HEK293 (cell line): ENCODE measurements around the gene FER1L5.

Source experiments
- CTCF ChIA-PET: fragments of 350-600 bp; formaldehyde crosslinking; extraction: SDS; loops from one replicate; lab custom pipeline; 2021; ENCODE audit warnings: antibody characterized with exemption; lab: Yijun Ruan, JAX
- POLR2A ChIA-PET: fragments of 300-600 bp; formaldehyde crosslinking; extraction: SDS; loops from one replicate; lab custom pipeline; 2020; ENCODE audit warnings: antibody characterized with exemption, inconsistent platforms; lab: Yijun Ruan, JAX
- H3K27ac ChIP-seq: fragments of 200-500 bp; sonication (Bioruptor generic); 2 replicates; pipeline ENCODE4 v1.5.1; 2014; ENCODE audit warnings: low read depth, low read length, control low read depth, inconsistent platforms; ENCODE audit errors: extremely low read depth
- H3K36me3 ChIP-seq, 2 experiments: fragments of 200-500 bp in 1 of 2; sonication (Bioruptor generic) in 1 of 2; 1 replicate in 1 of 2; 2 replicates in 1 of 2; pipeline ENCODE4 v1.5.1; 2014 to 2017; ENCODE audit warnings: inconsistent platforms in 2 of 2, low read length in 2 of 2; ENCODE audit not compliant: control insufficient read depth in 2 of 2, insufficient read depth in 1 of 2
- H3K4me1 ChIP-seq: fragments of 200-500 bp; sonication (Bioruptor generic); 2 replicates; pipeline ENCODE4 v1.5.1; 2014; ENCODE audit warnings: mild to moderate bottlenecking, low read length, inconsistent platforms; ENCODE audit not compliant: control insufficient read depth, insufficient read depth
- H3K4me3 ChIP-seq: 2 replicates; pipeline ENCODE4 v1.5.1; 2011; ENCODE audit warnings: low read depth, mild to moderate bottlenecking, control low read depth, low read length, moderate library complexity
- H3K9me3 ChIP-seq: fragments of 200-500 bp; sonication (Bioruptor generic); 2 replicates; pipeline ENCODE4 v1.5.1; 2014; ENCODE audit warnings: low read depth, low read length, inconsistent platforms; ENCODE audit not compliant: control insufficient read depth, insufficient read depth
- FEZF1 ChIP-seq: fragments of 450-650 bp; formaldehyde crosslinking; IDR thresholded peaks from 2 replicates; pipeline ENCODE4 v1.5.1; 2016; ENCODE audit warnings: missing biosample characterization, missing genetic modification characterization
- GLIS1 ChIP-seq: fragments of 450-650 bp; formaldehyde crosslinking; IDR thresholded peaks from 2 replicates; pipeline ENCODE4 v1.5.1; 2016; ENCODE audit warnings: missing biosample characterization, missing genetic modification characterization
- GLIS2 ChIP-seq: fragments of 450-650 bp; formaldehyde crosslinking; IDR thresholded peaks from 2 replicates; pipeline ENCODE4 v1.5.1; 2016; ENCODE audit warnings: missing biosample characterization, missing genetic modification characterization
- KLF10 ChIP-seq: fragments of 450-650 bp; IDR thresholded peaks from 2 replicates; pipeline ENCODE4 v1.5.1; 2018; ENCODE audit warnings: missing biosample characterization, mild to moderate bottlenecking, missing genetic modification characterization
- MEIS1 ChIP-seq: sonication (generic); formaldehyde crosslinking; IDR thresholded peaks from 2 replicates; pipeline ENCODE4 v1.8.1; 2022; ENCODE audit warnings: missing genetic modification reagents, mild to moderate bottlenecking, borderline replicate concordance
- ZNF266 ChIP-seq: fragments of 450-650 bp; formaldehyde crosslinking; IDR thresholded peaks from 2 replicates; pipeline ENCODE4 v1.5.1; 2016; ENCODE audit warnings: missing biosample characterization, missing genetic modification characterization, low read depth
- ZNF350 ChIP-seq: fragments of 450-650 bp; formaldehyde crosslinking; IDR thresholded peaks from 2 replicates; pipeline ENCODE4 v1.5.0; 2017; ENCODE audit warnings: missing biosample characterization, mild to moderate bottlenecking, missing genetic modification characterization
- ZNF580 ChIP-seq: fragments of 450-650 bp; formaldehyde crosslinking; IDR thresholded peaks from 2 replicates; pipeline ENCODE4 v1.5.1; 2016; ENCODE audit warnings: missing biosample characterization, missing genetic modification characterization
- ZNF660 ChIP-seq: fragments of 450-650 bp; IDR thresholded peaks from 2 replicates; pipeline ENCODE4 v1.5.1; 2018; ENCODE audit warnings: missing biosample characterization, mild to moderate bottlenecking, missing genetic modification characterization
- ZNF792 ChIP-seq: fragments of 450-650 bp; formaldehyde crosslinking; IDR thresholded peaks from 2 replicates; pipeline ENCODE4 v1.5.1; 2016; ENCODE audit warnings: missing biosample characterization, missing genetic modification characterization
- ZSCAN30 ChIP-seq: fragments of 450-650 bp; IDR thresholded peaks from 2 replicates; pipeline ENCODE4 v1.5.1; 2018; ENCODE audit warnings: missing biosample characterization, mild to moderate bottlenecking, missing genetic modification characterization, moderate library complexity
- TF ChIP-seq, protein P1 (sequence below): fragments of 450-650 bp; formaldehyde crosslinking; IDR thresholded peaks from 2 replicates; pipeline ENCODE4 v1.5.1; 2016; ENCODE audit warnings: missing biosample characterization, missing genetic modification characterization
- TF ChIP-seq, protein P2 (sequence below): fragments of 450-650 bp; formaldehyde crosslinking; IDR thresholded peaks from 2 replicates; pipeline ENCODE4 v1.5.1; 2017; ENCODE audit warnings: missing biosample characterization, missing genetic modification characterization

The FER1L5 gene

GRCh38 chr2:96691022-96691612 lies 48.6 kb downstream of the FER1L5 start:
- ChIA-PET POLR2A (no interaction called here), CTCF (no interaction called here)
- H3K36me3 ChIP-seq = no peaks in the 10 kb centered on the region
- no peak for TF ChIP-seq ZNF792
- no peak for TF ChIP-seq KLF10 (tag by site-specific recombination)
- TF ChIP-seq ZNF266 (tag by site-specific recombination) = no peak
- H3K4me1 ChIP-seq = peaks cover 2% of the 10 kb centered on the region
- H3K27ac ChIP-seq = no peak overlapping the region
- no peaks in the 10 kb centered on the region for H3K9me3 ChIP-seq
- no peak overlapping the region for H3K4me3 ChIP-seq

DNA sequence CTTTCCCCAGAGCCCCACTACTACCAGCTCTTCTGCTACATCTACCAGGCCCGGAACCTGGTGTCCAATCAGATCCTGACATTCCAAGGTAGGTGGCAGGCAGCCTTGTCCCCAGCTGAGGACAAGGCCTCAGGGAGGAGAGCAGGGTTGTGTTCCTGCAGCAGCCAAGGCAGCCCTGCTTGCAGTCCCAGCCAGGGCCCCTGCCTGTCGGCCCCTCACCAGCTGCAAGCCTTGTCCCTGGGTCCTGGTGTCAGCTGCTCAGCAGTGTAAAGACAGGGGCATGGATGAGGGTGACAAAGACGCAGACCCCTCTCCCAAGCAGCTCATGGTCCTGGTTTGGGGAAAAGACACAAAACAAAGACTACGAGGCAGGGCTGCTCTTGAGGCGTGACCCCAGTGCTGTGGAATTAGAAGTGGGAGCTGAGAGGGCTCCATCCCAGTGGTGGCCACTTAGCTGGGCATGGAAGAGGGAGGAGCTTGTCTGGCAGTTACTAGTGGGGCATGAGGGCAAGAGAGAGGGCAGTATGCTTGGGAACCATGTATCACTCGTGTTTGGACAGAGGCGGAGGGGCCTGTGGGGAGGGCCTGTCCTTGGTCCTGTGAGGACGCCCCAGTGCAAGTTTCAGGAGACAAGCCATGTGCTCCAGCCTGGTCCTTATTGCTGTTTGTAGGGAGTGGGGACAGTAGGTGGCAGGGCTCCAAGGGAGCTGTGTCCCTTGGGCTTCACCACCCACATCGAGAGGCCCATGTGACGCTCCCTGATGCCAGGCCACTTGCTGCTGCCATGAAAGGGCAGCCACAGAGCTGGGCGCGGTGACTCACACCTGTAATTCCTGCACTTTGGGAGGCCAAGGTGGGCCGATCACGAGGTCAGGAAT lies 49.8 kb downstream of the FER1L5 start:
- Histone ChIP-seq H3K9me3 (no peaks in the 10 kb centered on the region), H3K4me3 (no peak overlapping the region), H3K27ac (no peak overlapping the region), H3K4me1 (no peaks in the 10 kb centered on the region), H3K36me3 (no peaks in the 10 kb centered on the region)
- ChIA-PET CTCF (interaction anchor here (0.6 kb wide), 1 partner anchor 21 kb away, joined by 4 read pairs; no protein-coding TSS in a partner anchor), POLR2A (no interaction called here)
- no peak for TF ChIP-seq ZNF660 (tag by site-specific recombination)
- TF ChIP-seq, protein P1, sequence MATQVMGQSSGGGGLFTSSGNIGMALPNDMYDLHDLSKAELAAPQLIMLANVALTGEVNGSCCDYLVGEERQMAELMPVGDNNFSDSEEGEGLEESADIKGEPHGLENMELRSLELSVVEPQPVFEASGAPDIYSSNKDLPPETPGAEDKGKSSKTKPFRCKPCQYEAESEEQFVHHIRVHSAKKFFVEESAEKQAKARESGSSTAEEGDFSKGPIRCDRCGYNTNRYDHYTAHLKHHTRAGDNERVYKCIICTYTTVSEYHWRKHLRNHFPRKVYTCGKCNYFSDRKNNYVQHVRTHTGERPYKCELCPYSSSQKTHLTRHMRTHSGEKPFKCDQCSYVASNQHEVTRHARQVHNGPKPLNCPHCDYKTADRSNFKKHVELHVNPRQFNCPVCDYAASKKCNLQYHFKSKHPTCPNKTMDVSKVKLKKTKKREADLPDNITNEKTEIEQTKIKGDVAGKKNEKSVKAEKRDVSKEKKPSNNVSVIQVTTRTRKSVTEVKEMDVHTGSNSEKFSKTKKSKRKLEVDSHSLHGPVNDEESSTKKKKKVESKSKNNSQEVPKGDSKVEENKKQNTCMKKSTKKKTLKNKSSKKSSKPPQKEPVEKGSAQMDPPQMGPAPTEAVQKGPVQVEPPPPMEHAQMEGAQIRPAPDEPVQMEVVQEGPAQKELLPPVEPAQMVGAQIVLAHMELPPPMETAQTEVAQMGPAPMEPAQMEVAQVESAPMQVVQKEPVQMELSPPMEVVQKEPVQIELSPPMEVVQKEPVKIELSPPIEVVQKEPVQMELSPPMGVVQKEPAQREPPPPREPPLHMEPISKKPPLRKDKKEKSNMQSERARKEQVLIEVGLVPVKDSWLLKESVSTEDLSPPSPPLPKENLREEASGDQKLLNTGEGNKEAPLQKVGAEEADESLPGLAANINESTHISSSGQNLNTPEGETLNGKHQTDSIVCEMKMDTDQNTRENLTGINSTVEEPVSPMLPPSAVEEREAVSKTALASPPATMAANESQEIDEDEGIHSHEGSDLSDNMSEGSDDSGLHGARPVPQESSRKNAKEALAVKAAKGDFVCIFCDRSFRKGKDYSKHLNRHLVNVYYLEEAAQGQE (tag by site-specific recombination) = peak; percentile 28; the same call in 1 of the 2 replicates
- TF ChIP-seq, all 188 proteins: peak for 1

- H3K9me3 ChIP-seq = no peaks in the 10 kb centered on the region
- H3K27ac ChIP-seq = no peak overlapping the region
- TF ChIP-seq, protein P2, sequence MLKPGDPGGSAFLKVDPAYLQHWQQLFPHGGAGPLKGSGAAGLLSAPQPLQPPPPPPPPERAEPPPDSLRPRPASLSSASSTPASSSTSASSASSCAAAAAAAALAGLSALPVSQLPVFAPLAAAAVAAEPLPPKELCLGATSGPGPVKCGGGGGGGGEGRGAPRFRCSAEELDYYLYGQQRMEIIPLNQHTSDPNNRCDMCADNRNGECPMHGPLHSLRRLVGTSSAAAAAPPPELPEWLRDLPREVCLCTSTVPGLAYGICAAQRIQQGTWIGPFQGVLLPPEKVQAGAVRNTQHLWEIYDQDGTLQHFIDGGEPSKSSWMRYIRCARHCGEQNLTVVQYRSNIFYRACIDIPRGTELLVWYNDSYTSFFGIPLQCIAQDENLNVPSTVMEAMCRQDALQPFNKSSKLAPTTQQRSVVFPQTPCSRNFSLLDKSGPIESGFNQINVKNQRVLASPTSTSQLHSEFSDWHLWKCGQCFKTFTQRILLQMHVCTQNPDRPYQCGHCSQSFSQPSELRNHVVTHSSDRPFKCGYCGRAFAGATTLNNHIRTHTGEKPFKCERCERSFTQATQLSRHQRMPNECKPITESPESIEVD (tag by site-specific recombination) = no peak
- TF ChIP-seq MEIS1 (no peak), ZSCAN30 (tag by site-specific recombination) (no peak), GLIS2 (tag by site-specific recombination) (peak; percentile 16; the same call in 1 of the 2 replicates), FEZF1 (no peak), ZNF580 (no peak), ZNF350 (no peak), GLIS1 (peak; percentile 44)
- H3K4me3 ChIP-seq = no peak overlapping the region
- ChIA-PET CTCF (no interaction called here), POLR2A (interaction anchor here (0.7 kb wide), 1 partner anchor 11 kb away, joined by 3 read pairs; no protein-coding TSS in a partner anchor)
- H3K36me3 ChIP-seq = no peaks in the 10 kb centered on the region
- H3K4me1 ChIP-seq = no peaks in the 10 kb centered on the region
Observed at GRCh38 chr2:96693286-96694200, 51.0 kb downstream of the FER1L5 start.
